Calu3 (cell line): ENCODE measurements around the gene KCNQ4. TPM values are rescaled to one million over a fixed set of nuclear protein-coding genes. Genes with fewer than 3 reads are reported as not detected.

ENCODE experiments used
- BruUV-seq: library from RNA; stranded (reverse); fragments of 400-500 nt; replicated peaks from 2 replicates; lab custom pipeline; 2021; lab: Mats Ljungman, UMichigan
- CTCF ChIA-PET: fragments of 300-600 bp; sonication (Branson Sonifier 250); formaldehyde crosslinking; loops from one replicate; lab custom pipeline; 2022; ENCODE audit warnings: antibody characterized with exemption; lab: Charles Lee
- DNase-seq: peaks from one replicate; pipeline ENCODE4 v3.0.0; 2022
- H3K27ac Mint-ChIP-seq: one replicate; pipeline ENCODE4 v1.8.0; 2022; ENCODE audit warnings: mixed read lengths; ENCODE audit not compliant: unreplicated experiment
- H3K27me3 Mint-ChIP-seq: one replicate; pipeline ENCODE4 v1.8.0; 2022; ENCODE audit warnings: mixed read lengths; ENCODE audit not compliant: unreplicated experiment
- H3K36me3 Mint-ChIP-seq: one replicate; pipeline ENCODE4 v1.8.0; 2022; ENCODE audit warnings: mild to moderate bottlenecking, moderate library complexity, mixed read lengths; ENCODE audit not compliant: insufficient read depth, unreplicated experiment
- H3K4me1 Mint-ChIP-seq: one replicate; pipeline ENCODE4 v1.8.0; 2022; ENCODE audit warnings: mild to moderate bottlenecking, low read depth, mixed read lengths; ENCODE audit not compliant: unreplicated experiment
- H3K4me3 Mint-ChIP-seq: one replicate; pipeline ENCODE4 v1.8.0; 2022; ENCODE audit warnings: mild to moderate bottlenecking, low read depth, moderate library complexity, mixed read lengths; ENCODE audit not compliant: unreplicated experiment
- H3K9me3 Mint-ChIP-seq: one replicate; pipeline ENCODE4 v1.8.0; 2022; ENCODE audit warnings: low read depth, mixed read lengths; ENCODE audit not compliant: unreplicated experiment
- CTCF ChIP-seq: fragments of 200-600 bp; IDR thresholded peaks from one replicate; pipeline ENCODE4 v1.8.0; 2022; ENCODE audit warnings: antibody characterized with exemption; ENCODE audit not compliant: unreplicated experiment
- intact Hi-C: fragments of 100-400 bp; cut with micrococcal nuclease; formaldehyde crosslinking; loops from one replicate; pipeline ENCODE4 v1.10.0; 2022; ENCODE audit not compliant: unreplicated experiment
- total RNA-seq: library from RNA; stranded (reverse); gene quantifications from 2 replicates; pipeline ENCODE4 v1.2.3, GENCODE V29; 2022

KCNQ4 gene
- total RNA-seq, 1 experiment from 2014 or later, result 0.92 TPM

GRCh38 chr1:40824591-40825434 lies 41.2 kb downstream of the KCNQ4 start:
- Mint-ChIP-seq H3K27me3 (no peaks in the 10 kb centered on the region), H3K9me3 (no peaks in the 10 kb centered on the region), H3K4me3 (no peak overlapping the region), H3K4me1 (no peaks in the 10 kb centered on the region), H3K36me3 (no peaks in the 10 kb centered on the region), H3K27ac (no peak overlapping the region)
- CTCF ChIA-PET, result no interaction called here
- DNase-seq, result no peak
- no TSS peak for BruUV-seq
- TF ChIP-seq CTCF, result no peak
- intact Hi-C loops, result no loop called here

- BruUV-seq, result no TSS peak
- no peak overlapping the region for H3K4me3 Mint-ChIP-seq
- no peak for TF ChIP-seq CTCF
- CTCF ChIA-PET, result no interaction called here
- no peak overlapping the region for H3K27ac Mint-ChIP-seq
- no peaks in the 10 kb centered on the region for H3K4me1 Mint-ChIP-seq
- no peaks in the 10 kb centered on the region for H3K9me3 Mint-ChIP-seq
- intact Hi-C loops, result no loop called here
- DNase-seq, result peak; percentile 17
- no peaks in the 10 kb centered on the region for H3K27me3 Mint-ChIP-seq
- H3K36me3 Mint-ChIP-seq, result no peaks in the 10 kb centered on the region
These were observed 41.8 kb downstream of the KCNQ4 start for GRCh38 chr1:40825435-40825788.

GRCh38 chr1:40825996-40826395 lies 42.4 kb downstream of the KCNQ4 start:
- H3K27ac Mint-ChIP-seq, result no peak overlapping the region
- H3K36me3 Mint-ChIP-seq, result no peaks in the 10 kb centered on the region
- H3K4me3 Mint-ChIP-seq, result no peak overlapping the region
- intact Hi-C loops, result no loop called here
- H3K9me3 Mint-ChIP-seq, result no peaks in the 10 kb centered on the region
- TF ChIP-seq CTCF, result no peak
- no peaks in the 10 kb centered on the region for H3K27me3 Mint-ChIP-seq
- no TSS peak for BruUV-seq
- CTCF ChIA-PET, result no interaction called here
- no peak for DNase-seq
- no peaks in the 10 kb centered on the region for H3K4me1 Mint-ChIP-seq

- no peak for DNase-seq
- H3K27ac Mint-ChIP-seq, result no peak overlapping the region
These were observed 46.2 kb downstream of the KCNQ4 start for GRCh38 chr1:40829631-40830245.

More at GRCh38 chr1:40829631-40830245, 46.2 kb downstream of the KCNQ4 start:
- Mint-ChIP-seq H3K36me3 (no peaks in the 10 kb centered on the region), H3K4me1 (no peaks in the 10 kb centered on the region), H3K9me3 (no peaks in the 10 kb centered on the region), H3K4me3 (no peak overlapping the region), H3K27me3 (no peaks in the 10 kb centered on the region)
- no peak for TF ChIP-seq CTCF
- intact Hi-C loops, result no loop called here
- CTCF ChIA-PET, result no interaction called here
- no TSS peak for BruUV-seq
